ENCODE results near the gene ZFAND3.

Gene ZFAND3

GRCh38 chr6:38150021-38150420, 330.5 kb downstream of the ZFAND3 start:
- H3K4me2 ChIP-seq (ENCODE audit: low read length, poor library complexity, severe bottlenecking): no peak overlapping the region
- no peak overlapping the region for H3K27ac ChIP-seq (ENCODE audit: low read length, poor library complexity, severe bottlenecking)
- H3K14ac ChIP-seq (ENCODE audit: low read length in 2 of 2): no peak overlapping the region
- H3K9ac ChIP-seq (ENCODE audit: low read length): no peak overlapping the region
- no peak overlapping the region for H2AK5ac ChIP-seq (ENCODE audit: low read length, severe bottlenecking)
- H2BK12ac ChIP-seq (ENCODE audit: low read length in 2 of 2): no peak overlapping the region
- DNase-seq: no peak
- H3K4me3 ChIP-seq (ENCODE audit: insufficient read depth in 1 of 2, low read depth in 1 of 2, low read length in 2 of 2): no peak overlapping the region
- H3K79me1 ChIP-seq (replicated peaks; ENCODE audit: low read length, poor library complexity, severe bottlenecking): peaks cover 49% of the 10 kb centered on the region
- H2BK5ac ChIP-seq (ENCODE audit: low read depth, low read length, poor library complexity, severe bottlenecking): no peak overlapping the region
- H3K23ac ChIP-seq (ENCODE audit: low read length in 2 of 2): no peak overlapping the region
- no peak overlapping the region for H2BK15ac ChIP-seq (ENCODE audit: low read depth, poor library complexity, severe bottlenecking)
- no peak overlapping the region for H2BK120ac ChIP-seq (ENCODE audit: low read depth, low read length)
- H3K9me3 ChIP-seq (ENCODE audit: control insufficient read depth, low read length): no peaks in the 10 kb centered on the region
- no peak overlapping the region for H3K4ac ChIP-seq (ENCODE audit: low read depth in 1 of 2, low read length in 2 of 2)
- H4K91ac ChIP-seq (ENCODE audit: low read length): no peak overlapping the region
- H3K18ac ChIP-seq (ENCODE audit: low read depth in 1 of 2, low read length in 2 of 2): no peak overlapping the region
- H4K8ac ChIP-seq (ENCODE audit: low read length): no peak overlapping the region
- WGBS: 98% methylated on average over 3 of the region's 3 CpGs
- peaks cover 25% of the 10 kb centered on the region for H3K4me1 ChIP-seq (ENCODE audit: control insufficient read depth, insufficient read depth, low read depth, low read length)
- peaks cover 35 to 43% of the 10 kb centered on the region in 2 experiments for H3K36me3 ChIP-seq (ENCODE audit: control insufficient read depth in 1 of 2, insufficient read depth in 2 of 2, low read depth in 1 of 2, low read length in 2 of 2)
- no peaks in the 10 kb centered on the region for H3K27me3 ChIP-seq (ENCODE audit: control insufficient read depth in 1 of 2, insufficient read depth in 1 of 2, low read length in 2 of 2)
- H2AFZ ChIP-seq (ENCODE audit: low read depth, low read length): no peak overlapping the region

DNA sequence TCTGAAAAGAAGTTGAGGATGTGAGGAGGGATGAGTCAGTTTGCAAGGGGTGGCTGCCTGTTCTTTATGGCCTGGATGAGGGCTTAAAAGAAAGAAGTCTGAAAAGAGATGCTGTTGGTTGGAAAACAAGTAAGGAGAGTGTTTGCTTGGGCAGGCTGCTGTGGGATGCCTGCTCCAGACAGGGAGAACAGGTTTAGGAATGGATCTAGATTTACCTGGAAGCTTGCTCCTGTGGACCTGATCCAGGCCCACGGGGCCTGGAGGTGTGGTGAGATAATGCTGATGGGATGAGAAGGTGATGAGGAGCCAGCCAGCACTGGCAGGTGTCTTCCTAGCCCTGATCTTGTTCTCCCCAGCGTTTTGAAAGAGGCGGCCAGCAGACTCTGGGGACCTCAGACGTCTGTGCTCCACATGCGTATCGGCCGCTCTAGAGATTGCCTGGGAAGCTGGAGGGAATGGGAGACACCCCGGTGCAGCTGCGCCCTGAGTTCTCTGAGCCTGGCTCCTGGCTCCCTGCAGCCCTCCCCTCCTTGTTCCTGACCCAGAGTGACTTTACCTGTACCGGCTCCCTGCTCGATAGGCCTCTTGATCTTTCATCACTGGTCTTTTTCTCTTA, 331.3 kb downstream of the ZFAND3 start:
- DNase-seq: no peak
- peaks cover 40 to 42% of the 10 kb centered on the region in 2 experiments for H3K36me3 ChIP-seq (ENCODE audit: control insufficient read depth in 1 of 2, insufficient read depth in 2 of 2, low read depth in 1 of 2, low read length in 2 of 2)
- H3K4me1 ChIP-seq (ENCODE audit: control insufficient read depth, insufficient read depth, low read depth, low read length): peaks cover 31% of the 10 kb centered on the region
- H3K23ac ChIP-seq (ENCODE audit: low read length in 2 of 2): no peak overlapping the region
- no peaks in the 10 kb centered on the region for H3K9me3 ChIP-seq (ENCODE audit: control insufficient read depth, low read length)
- H3K9ac ChIP-seq (ENCODE audit: low read length): no peak overlapping the region
- H3K27me3 ChIP-seq (ENCODE audit: control insufficient read depth in 1 of 2, insufficient read depth in 1 of 2, low read length in 2 of 2): no peaks in the 10 kb centered on the region
- no peak overlapping the region for H2AFZ ChIP-seq (ENCODE audit: low read depth, low read length)
- 97% methylated on average over 11 of the region's 11 CpGs for WGBS
- H3K27ac ChIP-seq (ENCODE audit: low read length, poor library complexity, severe bottlenecking): no peak overlapping the region
- H4K8ac ChIP-seq (ENCODE audit: low read length): no peak overlapping the region
- no peak overlapping the region for H3K4me2 ChIP-seq (ENCODE audit: low read length, poor library complexity, severe bottlenecking)
- H2BK12ac ChIP-seq (ENCODE audit: low read length in 2 of 2): no peak overlapping the region
- no peak overlapping the region for H2BK5ac ChIP-seq (ENCODE audit: low read depth, low read length, poor library complexity, severe bottlenecking)
- H3K18ac ChIP-seq (ENCODE audit: low read depth in 1 of 2, low read length in 2 of 2): no peak overlapping the region
- no peak overlapping the region for H3K14ac ChIP-seq (ENCODE audit: low read length in 2 of 2)
- no peak overlapping the region for H3K4ac ChIP-seq (ENCODE audit: low read depth in 1 of 2, low read length in 2 of 2)
- H2BK120ac ChIP-seq (ENCODE audit: low read depth, low read length): no peak overlapping the region
- H3K4me3 ChIP-seq (ENCODE audit: insufficient read depth in 1 of 2, low read depth in 1 of 2, low read length in 2 of 2): no peak overlapping the region
- no peak overlapping the region for H2AK5ac ChIP-seq (ENCODE audit: low read length, severe bottlenecking)
- peaks cover 47% of the 10 kb centered on the region for H3K79me1 ChIP-seq (replicated peaks; ENCODE audit: low read length, poor library complexity, severe bottlenecking)
- no peak overlapping the region for H4K91ac ChIP-seq (ENCODE audit: low read length)
- no peak overlapping the region for H2BK15ac ChIP-seq (ENCODE audit: low read depth, poor library complexity, severe bottlenecking)

DNA sequence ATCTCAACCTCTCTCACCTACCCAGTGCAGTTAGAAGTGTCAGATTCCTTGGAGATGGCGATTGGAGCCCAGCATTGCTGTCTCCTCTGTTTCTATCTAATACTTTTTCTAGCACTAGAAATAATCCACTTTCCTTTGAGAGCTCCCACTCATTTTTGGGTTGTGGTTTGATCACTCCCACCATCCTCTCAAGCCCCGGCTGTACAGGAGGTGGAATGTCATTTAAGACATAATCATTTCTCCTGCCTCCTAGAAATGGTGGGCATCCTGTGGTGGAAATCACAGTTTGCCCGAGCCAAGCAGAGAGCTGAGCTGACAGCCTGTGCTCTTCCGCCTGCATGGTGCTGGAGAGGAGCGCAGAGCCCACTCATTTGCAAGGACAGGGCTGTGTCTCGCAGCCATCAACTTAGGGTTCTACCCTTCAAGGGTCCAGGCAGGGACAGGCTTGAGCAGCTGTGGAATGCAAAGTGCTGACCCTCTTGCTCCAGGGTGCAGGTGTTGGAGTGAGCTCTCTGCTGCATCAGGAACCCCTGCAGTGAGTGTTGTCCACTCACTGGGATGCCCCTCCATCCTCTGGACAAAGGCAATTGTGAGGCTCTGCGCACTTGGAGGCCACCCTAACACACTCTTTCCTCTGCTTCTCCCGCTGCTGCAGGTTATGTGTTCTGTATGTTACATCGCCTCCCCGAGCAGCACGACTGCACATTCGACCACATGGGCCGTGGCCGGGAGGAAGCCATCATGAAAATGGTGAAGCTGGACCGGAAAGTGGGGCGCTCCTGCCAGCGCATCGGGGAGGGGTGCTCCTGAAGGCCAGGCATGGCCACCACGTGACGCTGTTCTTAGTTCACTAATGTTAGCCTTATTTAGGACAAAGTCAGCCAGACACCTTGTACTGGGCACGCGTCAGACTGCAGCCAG, 332.3 kb downstream of the ZFAND3 start:
- no peak overlapping the region for H3K4ac ChIP-seq (ENCODE audit: low read depth in 1 of 2, low read length in 2 of 2)
- H3K14ac ChIP-seq (ENCODE audit: low read length in 2 of 2): no peak overlapping the region
- DNase-seq: no peak
- H2BK12ac ChIP-seq (ENCODE audit: low read length in 2 of 2): no peak overlapping the region
- H2AK5ac ChIP-seq (ENCODE audit: low read length, severe bottlenecking): no peak overlapping the region
- no peak overlapping the region for H4K8ac ChIP-seq (ENCODE audit: low read length)
- no peak overlapping the region for H3K27ac ChIP-seq (ENCODE audit: low read length, poor library complexity, severe bottlenecking)
- no peak overlapping the region for H3K4me3 ChIP-seq (ENCODE audit: insufficient read depth in 1 of 2, low read depth in 1 of 2, low read length in 2 of 2)
- H2BK120ac ChIP-seq (ENCODE audit: low read depth, low read length): no peak overlapping the region
- 97% methylated on average over 22 of the region's 22 CpGs for WGBS
- peaks cover 29% of the 10 kb centered on the region for H3K4me1 ChIP-seq (ENCODE audit: control insufficient read depth, insufficient read depth, low read depth, low read length)
- no peaks in the 10 kb centered on the region for H3K9me3 ChIP-seq (ENCODE audit: control insufficient read depth, low read length)
- no peaks in the 10 kb centered on the region for H3K27me3 ChIP-seq (ENCODE audit: control insufficient read depth in 1 of 2, insufficient read depth in 1 of 2, low read length in 2 of 2)
- no peak overlapping the region for H3K18ac ChIP-seq (ENCODE audit: low read depth in 1 of 2, low read length in 2 of 2)
- H2AFZ ChIP-seq (ENCODE audit: low read depth, low read length): no peak overlapping the region
- no peak overlapping the region for H3K4me2 ChIP-seq (ENCODE audit: low read length, poor library complexity, severe bottlenecking)
- peaks cover 45% of the 10 kb centered on the region for H3K79me1 ChIP-seq (replicated peaks; ENCODE audit: low read length, poor library complexity, severe bottlenecking)
- H2BK15ac ChIP-seq (ENCODE audit: low read depth, poor library complexity, severe bottlenecking): no peak overlapping the region
- H3K36me3 ChIP-seq (ENCODE audit: control insufficient read depth in 1 of 2, insufficient read depth in 2 of 2, low read depth in 1 of 2, low read length in 2 of 2): peaks cover 40 to 42% of the 10 kb centered on the region in 2 experiments
- H4K91ac ChIP-seq (ENCODE audit: low read length): no peak overlapping the region
- H3K9ac ChIP-seq (ENCODE audit: low read length): no peak overlapping the region
- no peak overlapping the region for H3K23ac ChIP-seq (ENCODE audit: low read length in 2 of 2)
- no peak overlapping the region for H2BK5ac ChIP-seq (ENCODE audit: low read depth, low read length, poor library complexity, severe bottlenecking)

DNA sequence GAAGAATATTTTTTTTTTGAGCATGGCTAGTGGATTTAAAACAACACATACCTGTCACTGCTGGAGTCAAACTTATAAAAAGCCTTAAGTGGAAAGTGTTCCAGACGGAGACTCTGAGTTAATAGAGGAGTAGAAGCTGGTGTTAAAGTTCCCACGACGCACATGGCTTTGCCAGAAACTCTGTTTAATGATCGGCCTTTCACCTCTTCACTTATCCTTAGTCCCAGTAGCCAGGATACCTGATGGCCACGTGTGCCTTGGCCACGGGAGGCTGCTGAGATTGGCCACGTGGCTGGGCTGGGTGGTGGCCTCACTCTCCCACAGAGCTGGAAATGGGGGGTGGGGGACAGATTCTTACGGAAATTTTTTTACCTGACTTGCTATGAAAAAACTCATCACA, 333.1 kb downstream of the ZFAND3 start:
- Histone ChIP-seq H3K4me1 (ENCODE audit: control insufficient read depth, insufficient read depth, low read depth, low read length) (peaks cover 29% of the 10 kb centered on the region), H4K91ac (ENCODE audit: low read length) (no peak overlapping the region), H3K9me3 (ENCODE audit: control insufficient read depth, low read length) (no peaks in the 10 kb centered on the region), H2BK15ac (ENCODE audit: low read depth, poor library complexity, severe bottlenecking) (no peak overlapping the region), H3K9ac (ENCODE audit: low read length) (no peak overlapping the region), H2BK5ac (ENCODE audit: low read depth, low read length, poor library complexity, severe bottlenecking) (no peak overlapping the region), H3K27ac (ENCODE audit: low read length, poor library complexity, severe bottlenecking) (no peak overlapping the region), H4K8ac (ENCODE audit: low read length) (no peak overlapping the region), H3K18ac (ENCODE audit: low read depth in 1 of 2, low read length in 2 of 2) (no peak overlapping the region), H3K4ac (ENCODE audit: low read depth in 1 of 2, low read length in 2 of 2) (no peak overlapping the region), H3K36me3 (ENCODE audit: control insufficient read depth in 1 of 2, insufficient read depth in 2 of 2, low read depth in 1 of 2, low read length in 2 of 2) (peaks cover 41 to 47% of the 10 kb centered on the region in 2 experiments), H3K14ac (ENCODE audit: low read length in 2 of 2) (no peak overlapping the region), H2AK5ac (ENCODE audit: low read length, severe bottlenecking) (no peak overlapping the region), H2BK12ac (ENCODE audit: low read length in 2 of 2) (no peak overlapping the region), H3K79me1 (replicated peaks; ENCODE audit: low read length, poor library complexity, severe bottlenecking) (peaks cover 50% of the 10 kb centered on the region), H3K4me3 (ENCODE audit: insufficient read depth in 1 of 2, low read depth in 1 of 2, low read length in 2 of 2) (no peak overlapping the region), H3K23ac (ENCODE audit: low read length in 2 of 2) (no peak overlapping the region), H2BK120ac (ENCODE audit: low read depth, low read length) (no peak overlapping the region), H3K4me2 (ENCODE audit: low read length, poor library complexity, severe bottlenecking) (no peak overlapping the region), H2AFZ (ENCODE audit: low read depth, low read length) (no peak overlapping the region), H3K27me3 (ENCODE audit: control insufficient read depth in 1 of 2, insufficient read depth in 1 of 2, low read length in 2 of 2) (no peaks in the 10 kb centered on the region)
- WGBS: 95% methylated on average over 4 of the region's 8 CpGs
- DNase-seq: no peak
